Sigmoid colon (tissue), 7 donors: ENCODE measurements around the gene LCLAT1. TPM values are rescaled to one million over a fixed set of nuclear protein-coding genes. Genes with fewer than 3 reads are reported as not detected.

Experiments used
- DNase-seq: peaks from one replicate; pipeline ENCODE4 v3.0.0-alpha.2; 2019
- H3K27ac ChIP-seq, 4 donors: fragments of 200-600 bp; sonication (generic); one replicate each; pipeline ENCODE4 v1.5.1; 2016 to 2019; ENCODE audit warnings: mild to moderate bottlenecking in 1 of 4
- H3K27me3 ChIP-seq, 3 donors: fragments of 200-600 bp; sonication (generic); one replicate each; pipeline ENCODE4 v1.5.1; 2019; ENCODE audit warnings: mild to moderate bottlenecking in 1 of 3
- H3K36me3 ChIP-seq, 4 donors: fragments of 200-600 bp; sonication (generic); one replicate each; pipeline ENCODE4 v1.5.1; 2016 to 2019
- H3K4me1 ChIP-seq, 4 donors: fragments of 200-600 bp; sonication (generic); one replicate each; pipeline ENCODE4 v1.5.1; 2017 to 2019
- H3K4me3 ChIP-seq, 4 donors: fragments of 200-600 bp; sonication (generic); one replicate each; pipeline ENCODE4 v1.5.1; 2017 to 2019; ENCODE audit warnings: mild to moderate bottlenecking in 2 of 4, moderate library complexity in 1 of 4
- H3K9me3 ChIP-seq, 4 donors: fragments of 200-600 bp in 3 of 4; sonication (generic) in 3 of 4; one replicate each; pipeline versions ENCODE4 v1.5.1 to v1.6.1; 2013 to 2019
- CTCF ChIP-seq, 4 experiments: fragments of 450-650 bp in 3 of 4; fragments of 200-600 bp in 1 of 4; IDR thresholded peaks; one replicate each; pipeline ENCODE4 v1.5.1; 2016 to 2019; ENCODE audit warnings: antibody characterized with exemption in 4 of 4, mild to moderate bottlenecking in 3 of 4, moderate library complexity in 2 of 4
- EP300 ChIP-seq, 4 donors: sonication (generic); formaldehyde crosslinking; IDR thresholded peaks; one replicate each; pipeline ENCODE4 v1.6.1; 2017; ENCODE audit warnings: antibody characterized with exemption in 4 of 4
- POLR2A ChIP-seq, 2 donors: fragments of 450-650 bp; IDR thresholded peaks; one replicate each; pipeline ENCODE4 v1.6.1; 2016; ENCODE audit warnings: antibody characterized with exemption in 2 of 2, mild to moderate bottlenecking in 2 of 2, moderate library complexity in 2 of 2
- POLR2AphosphoS5 ChIP-seq, 4 donors: sonication (generic); formaldehyde crosslinking; IDR thresholded peaks; one replicate each; pipeline ENCODE4 v1.6.1; 2017; ENCODE audit warnings: antibody characterized with exemption in 4 of 4
- WGBS, 2 donors: extraction: QIAGEN DNeasy Blood & Tissue Kit; methylation state at CpG; one replicate each; pipeline ENCODE4 v1.1.7; 2013; 5-methylcytosine and 5-hydroxymethylcytosine counted together
- intact Hi-C: fragments of 100-400 bp; cut with DNase I; formaldehyde crosslinking; loops from one replicate; pipeline ENCODE4 v1.15.1; 2023
- polyA plus RNA-seq, 3 donors: library from polyadenylated mRNA; stranded (reverse); fragments of 200-250 nt; gene quantifications; one replicate each; pipeline ENCODE4 v1.2.3, GENCODE V29; 2013
- total RNA-seq, 4 donors: library from RNA; depleted of rRNA; stranded (reverse); fragments of >200 nt; gene quantifications; one replicate each; pipeline ENCODE4 v1.1.0, GENCODE V29; 2016
- donor health status: healthy with polysubstance abuse.
- donor health status: Bipolar disorder and iron deficiency.
- donor health status: healthy.

Gene LCLAT1
- total and polyA plus RNA-seq, 7 donors, result 1.2 to 17.2 (median 10.0) TPM

GRCh38 chr2:30462131-30462857, 15.2 kb downstream of the LCLAT1 start:
- Histone ChIP-seq H3K36me3 (no peaks in the 10 kb centered on the region), H3K9me3 (no peaks in the 10 kb centered on the region), H3K4me3 (no peak overlapping the region), H3K27me3 (no peaks in the 10 kb centered on the region), H3K27ac (peak overlapping the region in 1 of 4 donors; percentile 2), H3K4me1 (peaks cover 0 to 15% (median 6%) of the 10 kb centered on the region in 4 donors)
- no peak for DNase-seq
- intact Hi-C loops, result no loop called here
- TF ChIP-seq EP300 (IDR thresholded peaks at IDR 0.05) (no peak), CTCF (IDR thresholded peaks at IDR 0.05) (no peak), POLR2AphosphoS5 (IDR thresholded peaks at IDR 0.05) (no peak), POLR2A (IDR thresholded peaks at IDR 0.05) (no peak)
- 77 to 96% methylated on average over 4 of the region's 4 CpGs for WGBS, 2 donors

DNA sequence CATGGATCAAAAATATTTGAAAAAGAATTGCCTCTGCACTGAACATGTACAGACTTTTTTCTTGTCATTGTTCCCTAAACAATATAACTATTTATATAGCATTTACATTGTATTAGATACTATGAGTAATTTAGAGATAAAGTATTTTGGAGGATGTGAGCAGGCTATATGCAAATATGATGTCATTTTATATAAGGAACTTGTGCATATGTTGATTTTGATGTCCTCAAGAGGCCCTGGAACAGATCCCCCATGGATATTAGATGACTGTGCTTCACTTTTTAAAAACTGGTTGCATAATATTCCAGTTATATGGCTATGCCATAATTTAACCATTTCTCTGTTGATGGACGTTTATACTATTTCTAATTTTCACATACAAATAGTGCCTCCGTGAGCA, 16.5 kb downstream of the LCLAT1 start:
- intact Hi-C loops, result no loop called here
- TF ChIP-seq POLR2AphosphoS5 (IDR thresholded peaks at IDR 0.05) (no peak), EP300 (IDR thresholded peaks at IDR 0.05) (no peak), CTCF (IDR thresholded peaks at IDR 0.05) (no peak), POLR2A (IDR thresholded peaks at IDR 0.05) (no peak)
- WGBS, 2 donors, result 44 to 46% methylated on average over 2 of the region's 2 CpGs

DNA sequence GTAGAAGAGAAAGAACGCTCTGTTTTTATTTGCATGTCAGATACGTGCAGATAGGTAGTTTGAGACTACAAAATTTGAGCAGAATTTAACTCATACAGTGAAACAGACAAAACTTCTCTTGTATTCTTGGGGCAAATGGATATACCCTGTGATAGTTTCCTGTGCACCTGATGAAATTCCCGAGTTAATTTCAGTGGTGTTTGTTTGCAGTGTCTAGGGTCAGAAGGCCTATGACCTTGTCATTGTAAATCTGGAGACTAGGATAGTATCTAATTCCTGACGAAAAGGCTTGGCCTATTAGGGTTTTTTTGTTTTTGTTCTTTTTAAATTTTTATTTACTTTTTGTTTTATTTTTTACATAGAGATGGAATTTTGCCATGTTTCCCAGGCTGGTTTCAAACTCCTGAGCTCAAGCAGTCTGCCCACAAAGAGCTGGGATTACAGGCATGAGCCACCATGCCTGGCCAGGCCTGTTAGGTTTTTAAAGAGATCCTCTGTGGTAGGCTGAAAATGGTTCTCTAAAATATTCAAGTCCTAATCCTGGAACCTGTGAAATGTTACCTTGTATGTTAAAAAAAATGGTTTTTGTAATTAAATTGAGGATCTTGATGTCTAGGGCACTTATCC, 17.6 kb downstream of the LCLAT1 start:
- Histone ChIP-seq H3K27ac (peak overlapping the region; percentile 14 to 40 (median 28)), H3K9me3 (no peaks in the 10 kb centered on the region), H3K4me1 (peaks cover 0 to 15% (median 6%) of the 10 kb centered on the region in 4 donors), H3K27me3 (no peaks in the 10 kb centered on the region), H3K4me3 (no peak overlapping the region), H3K36me3 (no peaks in the 10 kb centered on the region)
- 78 to 86% methylated on average over 4 of the region's 4 CpGs for WGBS, 2 donors
- intact Hi-C loops, result no loop called here
- TF ChIP-seq POLR2AphosphoS5 (IDR thresholded peaks at IDR 0.05) (no peak), CTCF (IDR thresholded peaks at IDR 0.05) (no peak), EP300 (IDR thresholded peaks at IDR 0.05) (no peak), POLR2A (IDR thresholded peaks at IDR 0.05) (no peak)
- no peak for DNase-seq

More for the DNA sequence above, 16.5 kb downstream of the LCLAT1 start:
- H3K4me1 ChIP-seq, result peaks cover 0 to 15% (median 6%) of the 10 kb centered on the region in 4 donors
- H3K27ac ChIP-seq, result no peak overlapping the region
- H3K4me3 ChIP-seq, result no peak overlapping the region
- no peaks in the 10 kb centered on the region for H3K27me3 ChIP-seq
- H3K36me3 ChIP-seq, result no peaks in the 10 kb centered on the region
- no peaks in the 10 kb centered on the region for H3K9me3 ChIP-seq
- no peak for DNase-seq

DNA sequence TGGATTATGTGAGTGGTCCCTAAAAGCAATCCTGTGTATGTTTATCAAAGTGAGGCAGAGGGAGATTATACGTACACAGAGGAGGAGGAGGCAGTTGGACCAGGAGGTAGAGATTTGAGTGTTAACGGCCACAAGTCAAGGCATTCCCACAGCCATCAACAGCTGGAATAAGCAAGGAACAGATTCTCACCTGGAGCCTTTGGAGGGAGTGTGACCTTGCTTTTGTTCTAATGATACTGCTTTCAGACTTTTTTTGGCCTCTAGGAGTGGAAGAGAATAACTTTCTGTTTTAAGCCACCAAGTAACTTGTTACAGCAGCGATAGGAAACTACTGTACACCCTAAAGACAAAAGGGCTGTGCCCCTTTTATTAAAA, 18.1 kb downstream of the LCLAT1 start:
- no peaks in the 10 kb centered on the region for H3K36me3 ChIP-seq
- no peaks in the 10 kb centered on the region for H3K27me3 ChIP-seq
- WGBS, 2 donors, result 70 to 89% methylated on average over 3 of the region's 3 CpGs
- no peaks in the 10 kb centered on the region for H3K9me3 ChIP-seq
- no peak for TF ChIP-seq POLR2AphosphoS5 (IDR thresholded peaks at IDR 0.05)
- TF ChIP-seq CTCF (IDR thresholded peaks at IDR 0.05), result no peak
- TF ChIP-seq POLR2A (IDR thresholded peaks at IDR 0.05), result no peak
- no peak for TF ChIP-seq EP300 (IDR thresholded peaks at IDR 0.05)
- peaks cover 0 to 15% (median 6%) of the 10 kb centered on the region in 4 donors for H3K4me1 ChIP-seq
- DNase-seq, result no peak
- intact Hi-C loops, result no loop called here
- H3K4me3 ChIP-seq, result peak overlapping the region in 1 of 4 donors; percentile 1
- H3K27ac ChIP-seq, result peak overlapping the region; percentile 14 to 40 (median 28)
